Activated naive CD4-positive, alpha-beta T cell treated with anti-CD3 and anti-CD28 coated beads, Interleukin-2, amount 50 U/mL, for 72 hours (primary cell): ENCODE results near the gene ZDHHC11B. TPM values are rescaled to one million over a fixed set of nuclear protein-coding genes. Genes with fewer than 3 reads are reported as not detected.

Source experiments
- ATAC-seq, 2 donors: fragments of 150-1000 bp; cut with Tn5 transposase; 2 replicates each; pipeline ENCODE4 v1.10.0; 2021; ENCODE audit warnings: mild to moderate bottlenecking in 2 of 2, moderate library complexity in 2 of 2
- DNase-seq, 2 donors: peaks; one replicate each; pipeline ENCODE4 v3.0.0; 2021 to 2022; ENCODE audit warnings: low spot score in 2 of 2
- H3K27ac Mint-ChIP-seq, 2 donors: one replicate each; pipeline ENCODE4 v1.8.0; 2022; ENCODE audit warnings: mild to moderate bottlenecking in 2 of 2, mixed read lengths in 2 of 2
- H3K36me3 Mint-ChIP-seq, 2 donors: one replicate each; pipeline ENCODE4 v1.8.0; 2022; ENCODE audit warnings: mixed read lengths in 2 of 2
- H3K9me3 Mint-ChIP-seq, 2 donors: one replicate each; pipeline ENCODE4 v1.8.0; 2022; ENCODE audit warnings: mixed read lengths in 2 of 2
- total RNA-seq, 2 donors: library from RNA; stranded (reverse); gene quantifications; one replicate each; pipeline ENCODE4 v1.2.3, GENCODE V29; 2022

The ZDHHC11B gene
- total RNA-seq, 2 donors from 2014 or later = 1.4 TPM; not detected in 1

DNA sequence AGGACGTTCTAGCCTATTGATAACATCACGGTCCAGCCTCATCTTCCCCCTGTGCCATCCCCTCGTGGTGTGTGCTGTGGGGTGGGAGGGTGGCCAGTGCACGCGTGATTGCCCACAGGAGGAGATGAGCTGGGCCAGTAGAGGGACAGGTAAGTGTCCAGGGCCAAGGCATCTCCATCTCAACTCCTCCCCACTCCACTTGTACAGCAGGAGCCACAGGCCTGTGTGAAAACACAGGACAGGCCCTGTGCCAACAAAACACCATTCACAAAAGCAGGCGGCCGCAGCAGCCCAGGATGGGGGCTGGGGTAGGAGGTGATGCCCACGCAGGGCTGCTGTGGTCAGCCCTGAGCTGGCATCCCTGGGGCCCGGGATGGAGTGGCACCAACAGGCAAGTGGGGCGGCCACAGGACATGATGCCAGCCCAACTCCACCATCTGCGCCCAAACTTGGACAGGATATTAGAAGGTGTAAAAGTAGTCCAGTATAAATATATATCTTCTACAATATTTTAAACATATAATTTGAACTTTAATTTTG lies 124.0 kb downstream of the ZDHHC11B start:
- no peak for ATAC-seq
- no peak overlapping the region for H3K27ac Mint-ChIP-seq
- H3K36me3 Mint-ChIP-seq = peaks cover 24 to 35% of the 10 kb centered on the region in 2 donors
- DNase-seq = peak in 1 of 2 donors; percentile 25
- H3K9me3 Mint-ChIP-seq = no peaks in the 10 kb centered on the region

Other genes with a start within 250 kb of the ZDHHC11B start
- 10 to 100 TPM; 24.8 to 44.2 TPM for gene CEP72, start 172.4 kb downstream of the ZDHHC11B start, total RNA-seq
- under 1 TPM; 0.10 to 0.14 TPM for gene TPPP, start 91.4 kb downstream of the ZDHHC11B start, total RNA-seq
- gene ZDHHC11, start 66.3 kb upstream of the ZDHHC11B start, total RNA-seq = 10 to 100 TPM in 1 of 2 donors, 1 to 10 TPM in 1; 3.4 to 19.3 TPM
- 10 to 100 TPM; 60.4 to 61.7 TPM for gene BRD9, start 108.1 kb upstream of the ZDHHC11B start, total RNA-seq
- gene TRIP13, start 108.2 kb upstream of the ZDHHC11B start, total RNA-seq = 10 to 100 TPM; 20.1 to 25.5 TPM
- 10 to 100 TPM in 1 of 2 donors, 1 to 10 TPM in 1; 1.8 to 14.6 TPM for gene NKD2, start 224.1 kb upstream of the ZDHHC11B start, total RNA-seq